HG02798 (cell line): Measurements from ENCODE around the gene NFATC3.

Experiments
- ATAC-seq: cut with Tn5 transposase; IDR thresholded peaks from one replicate; pipeline ENCODE4 v1.9.1; 2021; ENCODE audit warnings: mild to moderate bottlenecking; ENCODE audit not compliant: unreplicated experiment, poor library complexity

Gene NFATC3

GRCh38 chr16:68227183-68227793 is 142.1 kb downstream of the NFATC3 start:
- no peak for ATAC-seq

DNA sequence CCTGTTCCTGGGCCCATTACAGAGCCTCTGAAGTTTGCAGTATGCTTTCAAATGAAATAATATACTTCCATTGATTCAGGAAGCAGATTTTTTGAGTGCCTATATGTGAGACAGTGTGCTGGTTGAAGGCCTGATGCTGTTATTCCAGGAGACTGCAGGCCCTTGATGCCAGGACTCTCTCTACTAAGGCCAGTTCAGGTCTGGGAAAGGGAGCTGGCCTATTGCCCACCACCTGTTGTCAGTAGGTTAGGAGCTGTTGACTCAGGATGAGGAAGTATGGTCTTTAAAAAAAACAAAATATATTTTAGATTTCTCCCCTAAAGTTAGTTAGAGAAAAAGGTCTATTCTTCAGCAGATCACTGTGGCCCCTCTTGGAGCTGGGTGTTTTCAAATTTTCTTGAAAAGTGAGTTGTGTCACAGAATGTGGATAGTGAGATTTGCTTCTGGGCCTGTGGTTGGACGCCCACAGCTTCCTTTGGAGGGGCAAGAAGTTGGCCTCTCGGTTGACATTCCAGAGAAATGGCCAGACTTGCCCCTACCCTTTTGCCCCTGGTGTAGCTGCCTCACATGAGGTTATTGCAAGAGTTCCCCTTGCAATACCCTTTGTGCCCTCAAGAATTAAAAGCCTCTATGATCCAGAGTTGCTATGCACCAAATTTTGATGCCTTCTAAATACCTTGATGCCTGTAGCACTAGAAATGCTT is 142.8 kb downstream of the NFATC3 start:
- ATAC-seq, result no peak

DNA sequence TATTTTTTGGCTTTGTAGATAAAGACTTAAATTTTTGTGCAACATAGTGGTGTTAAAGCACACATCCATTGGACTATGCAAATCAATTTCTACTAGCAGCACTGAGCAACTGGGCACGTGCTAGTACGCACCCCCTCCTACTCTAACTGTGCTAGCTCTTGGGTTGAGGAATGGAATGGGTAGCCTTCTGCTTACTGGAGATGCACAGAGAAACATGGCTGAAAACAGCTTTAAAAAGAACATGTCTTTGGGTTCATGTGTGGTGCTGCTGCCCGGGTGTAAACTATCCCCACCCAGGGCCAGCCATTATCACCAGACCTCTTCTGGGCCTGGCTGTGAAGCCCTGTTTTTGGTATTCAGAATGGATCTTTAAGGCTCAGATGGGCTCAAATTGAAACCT is 143.5 kb downstream of the NFATC3 start:
- ATAC-seq, result no peak

DNA sequence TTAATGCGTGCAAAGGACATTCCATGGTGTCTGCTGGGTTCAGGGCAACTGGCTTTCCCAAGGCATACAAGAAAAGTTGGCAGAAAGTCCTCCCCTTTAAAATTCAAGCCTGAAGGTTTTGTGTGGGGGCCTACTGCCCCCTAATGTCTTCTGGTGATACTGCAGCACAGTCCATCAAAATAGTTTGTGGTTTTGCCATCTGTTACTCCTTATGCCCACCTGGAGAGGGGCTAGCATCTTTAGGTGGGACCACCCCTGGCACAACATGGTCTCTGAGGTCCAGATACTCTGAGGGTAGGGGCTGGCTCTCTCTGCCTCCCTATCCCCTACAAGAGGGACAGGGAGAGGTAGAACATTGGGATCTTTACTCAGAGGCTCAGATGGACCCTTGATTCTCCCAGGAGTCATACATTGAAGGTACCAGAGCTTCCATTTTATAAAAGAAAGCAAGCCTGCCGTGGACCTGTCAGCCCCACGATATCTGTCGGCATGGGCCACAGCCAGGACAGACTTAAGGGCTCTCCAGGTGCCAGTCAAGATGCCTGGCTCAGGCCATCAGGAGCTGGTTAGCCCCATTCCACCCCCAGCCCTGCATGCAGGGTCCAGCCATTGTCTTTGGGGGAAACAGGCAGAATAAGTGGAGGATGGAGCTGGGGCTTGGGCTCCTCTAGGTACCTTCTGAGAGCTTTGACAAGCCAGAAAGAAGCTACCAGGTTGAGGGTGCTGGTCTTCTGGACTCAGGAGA is 144.4 kb downstream of the NFATC3 start:
- no peak for ATAC-seq

DNA sequence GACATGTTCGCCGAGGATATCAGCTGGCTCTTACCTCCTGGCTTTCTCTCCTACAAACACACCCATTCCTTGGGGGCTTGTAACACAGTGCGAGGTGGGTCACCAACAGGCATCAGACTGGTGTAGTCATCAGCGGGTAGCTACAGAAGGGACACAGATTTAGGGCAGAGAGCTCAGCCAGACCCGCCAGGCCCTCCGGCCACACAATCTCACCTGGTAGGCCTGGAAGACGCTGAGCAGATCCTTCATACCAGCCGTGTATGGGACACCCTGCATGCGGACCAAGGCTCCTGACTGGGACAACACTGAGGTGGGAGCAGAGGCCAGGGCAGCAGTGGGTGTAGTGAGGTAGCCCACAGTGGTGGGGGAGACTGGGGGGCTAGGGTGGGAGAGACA is 145.0 kb downstream of the NFATC3 start:
- ATAC-seq, result no peak

DNA sequence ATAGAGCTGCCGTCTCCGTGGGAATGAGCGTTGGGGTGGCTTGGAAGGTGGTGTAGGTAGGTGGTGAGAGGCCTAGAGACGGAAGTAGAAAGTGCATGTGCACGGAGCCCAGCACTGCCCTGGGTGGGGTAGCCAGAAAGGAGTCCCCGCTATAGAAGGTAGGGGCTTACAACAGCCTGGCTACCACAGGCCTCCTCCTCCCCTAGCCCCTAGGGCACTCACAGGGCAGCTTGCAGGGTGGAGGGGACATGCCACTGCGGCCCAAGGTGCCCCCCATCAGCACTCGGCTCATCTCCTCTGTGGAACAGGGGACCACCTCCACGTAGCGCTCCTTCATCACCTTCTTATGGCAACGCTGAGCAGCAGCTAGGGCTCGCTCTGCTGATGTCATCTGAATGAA is 145.8 kb downstream of the NFATC3 start:
- no peak for ATAC-seq

- no peak for ATAC-seq
Observed at GRCh38 chr16:68231384-68232136, 146.4 kb downstream of the NFATC3 start.

GRCh38 chr16:68232335-68232734 is 147.2 kb downstream of the NFATC3 start:
- no peak for ATAC-seq

DNA sequence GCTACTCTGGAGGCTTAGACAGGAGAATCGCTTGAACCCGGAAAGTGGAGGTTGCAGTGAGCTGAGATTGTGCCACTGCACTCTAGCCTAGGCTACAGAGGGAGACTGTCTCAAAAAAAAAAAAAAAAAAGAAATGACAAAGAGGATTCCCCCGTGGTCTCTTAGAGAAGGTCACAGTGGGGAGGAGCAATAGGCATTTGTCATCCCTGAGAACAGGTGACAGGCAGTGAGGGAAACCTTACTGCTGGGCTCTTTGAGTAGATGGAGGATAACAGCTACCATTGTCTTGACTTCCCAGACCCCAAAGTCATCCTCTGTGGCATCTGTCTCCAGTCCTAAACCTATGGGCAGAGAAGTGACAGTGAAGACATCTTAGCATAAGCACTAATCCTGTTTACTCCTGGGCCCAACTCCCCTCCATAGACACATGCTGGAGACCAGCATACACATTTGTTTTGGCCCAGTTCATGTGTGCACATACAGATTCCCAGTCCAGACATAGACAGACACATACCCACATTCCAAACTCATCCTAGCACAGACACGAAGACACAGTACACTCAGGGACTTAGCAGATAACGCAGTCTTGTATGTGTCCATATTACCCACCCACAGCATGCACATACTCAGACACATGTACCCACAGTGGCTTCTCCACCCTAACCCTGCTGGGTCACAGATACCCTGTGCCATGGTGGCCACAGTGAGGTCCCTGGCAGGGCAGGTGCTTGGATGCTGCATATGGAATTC is 148.1 kb downstream of the NFATC3 start:
- ATAC-seq, result no peak

DNA sequence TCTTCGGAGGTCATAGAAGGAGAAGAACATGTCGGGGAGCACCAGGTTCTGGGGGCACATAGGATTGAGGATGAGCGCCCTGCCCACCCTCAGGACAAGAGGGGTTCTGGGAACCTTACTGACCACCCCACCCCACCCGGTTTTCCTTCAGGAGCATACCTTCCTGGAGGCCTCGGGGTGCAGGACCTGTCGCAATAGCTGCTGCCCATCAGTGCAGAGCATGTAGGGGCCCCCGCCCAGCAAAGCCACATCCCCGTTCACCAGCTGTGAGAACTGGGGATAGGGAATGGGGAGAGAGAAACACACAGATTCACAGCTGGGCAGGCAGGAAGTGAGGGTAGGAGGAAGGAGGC is 148.6 kb downstream of the NFATC3 start:
- ATAC-seq, result no peak

GRCh38 chr16:68234188-68235107 is 149.3 kb downstream of the NFATC3 start:
- no peak for ATAC-seq

- no peak for ATAC-seq
Observed at GRCh38 chr16:68235108-68235886, 150.1 kb downstream of the NFATC3 start.

GRCh38 chr16:68235887-68236136 is 150.6 kb downstream of the NFATC3 start, which contains the start of gene ESRP2:
Gene ESRP2, minus strand, starts transcription at chr16:68236127. Its CDS starts 82 bp downstream, at chr16:68236045.
- ATAC-seq, result no peak

DNA sequence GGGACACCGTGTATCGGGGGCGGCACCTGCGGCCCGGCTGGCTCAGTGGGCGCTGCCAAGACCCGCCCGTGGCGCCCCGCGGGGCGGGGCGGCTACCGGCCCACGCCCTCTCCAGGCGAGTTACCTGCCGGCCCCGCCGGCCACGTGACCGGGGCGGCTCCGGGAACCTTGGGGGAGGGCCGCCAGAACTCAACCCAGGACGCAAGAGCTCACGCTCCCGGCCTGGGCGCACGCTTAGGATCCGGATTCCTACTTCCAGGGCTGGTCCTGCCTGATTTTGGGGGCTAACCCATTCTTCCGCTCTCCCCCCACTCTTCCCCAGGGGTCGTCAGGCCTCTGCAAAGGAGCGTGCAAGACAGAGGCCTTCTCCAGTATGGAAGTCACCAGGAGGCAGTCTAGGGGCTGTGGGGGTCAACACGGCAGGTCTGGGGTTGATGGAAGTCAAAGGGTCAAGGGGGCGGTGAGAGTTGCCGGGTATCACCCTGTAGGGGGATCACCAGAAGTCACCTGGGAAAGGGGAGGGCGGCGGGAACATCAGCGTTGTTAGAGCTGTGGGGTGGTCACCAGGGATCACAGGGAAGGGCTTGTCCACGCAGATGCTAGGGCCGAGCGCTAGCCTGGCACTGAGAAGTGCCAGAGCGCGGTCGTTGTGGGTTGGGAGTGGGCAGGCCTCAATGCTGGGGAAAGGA is 151.1 kb downstream of the NFATC3 start:
- ATAC-seq, result no peak

DNA sequence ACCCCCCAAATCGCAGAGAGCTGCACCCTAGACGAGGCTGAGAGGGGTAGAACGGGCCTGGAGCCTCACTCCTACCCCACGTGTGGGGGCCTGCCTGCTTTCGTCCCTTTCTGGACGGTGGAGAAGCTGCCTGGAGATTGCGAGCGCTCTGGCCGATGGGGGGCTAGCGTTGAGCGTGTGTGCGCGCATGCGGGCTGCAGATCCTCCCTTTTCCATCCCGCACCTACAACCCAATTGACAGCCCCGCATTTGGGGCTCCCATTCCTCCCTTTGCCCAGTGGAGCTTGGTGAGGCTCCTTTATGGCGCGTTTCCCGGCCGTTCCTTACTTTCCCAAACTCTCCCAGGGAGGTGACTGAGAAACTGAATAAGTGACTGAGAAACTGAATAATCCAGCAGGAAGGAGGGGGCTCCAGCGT is 151.7 kb downstream of the NFATC3 start:
- no peak for ATAC-seq

DNA sequence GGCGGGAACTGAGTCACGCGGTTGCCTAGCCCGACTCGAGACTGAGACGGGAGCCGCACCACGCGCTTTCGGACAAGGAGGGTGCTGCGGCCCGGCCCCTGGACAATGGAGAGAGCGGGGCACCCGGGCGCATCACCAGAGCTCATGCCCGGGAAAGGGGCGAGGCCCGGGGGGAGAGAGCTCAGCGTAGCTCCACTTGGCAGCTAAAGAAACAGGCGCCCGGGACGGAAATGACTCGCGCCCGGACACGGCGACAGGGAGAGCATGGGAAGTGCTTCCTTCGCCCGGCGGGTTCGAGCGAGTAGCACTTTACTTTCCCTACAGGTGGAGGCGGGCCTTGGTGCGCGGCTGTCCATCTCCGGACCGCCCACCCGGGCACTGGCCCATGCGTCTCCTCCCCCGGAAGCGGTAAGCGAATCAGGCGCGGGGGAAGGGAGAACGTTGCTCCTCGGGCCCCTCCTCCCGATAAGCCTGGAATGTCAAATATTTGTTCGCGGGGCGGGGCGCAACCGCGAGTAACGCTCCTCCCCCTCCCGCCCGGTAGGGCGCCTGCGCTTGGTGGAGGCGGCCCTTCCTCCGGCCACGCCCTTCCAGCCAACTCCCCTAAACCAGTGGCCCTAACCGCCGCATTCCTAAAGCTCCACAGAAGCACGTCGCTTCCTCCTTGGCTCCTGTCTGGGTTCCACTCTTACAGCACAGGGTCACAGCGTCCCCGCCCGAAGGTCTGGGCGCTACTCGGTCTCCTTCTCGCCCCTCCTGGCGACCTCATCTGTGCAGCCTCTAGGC is 152.3 kb downstream of the NFATC3 start:
- ATAC-seq, result peak; percentile 84

DNA sequence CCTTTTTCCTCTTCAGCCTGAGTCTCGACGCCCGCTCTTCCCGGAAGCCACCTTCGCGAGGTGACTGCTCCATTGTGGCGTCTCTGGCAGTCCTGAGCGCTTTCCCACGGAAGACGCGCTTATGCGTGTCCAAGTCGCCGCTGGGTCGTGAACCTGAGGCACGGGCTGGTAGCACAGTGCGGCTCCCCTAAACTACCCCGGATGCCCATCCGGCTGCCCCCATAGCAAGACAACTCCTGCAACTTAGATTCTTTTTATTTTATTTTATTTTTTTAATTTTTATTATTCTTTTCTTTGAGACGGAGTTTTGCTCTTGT is 152.8 kb downstream of the NFATC3 start:
- no peak for ATAC-seq
